ENCODE results near the gene TMEM109.

The TMEM109 gene

GRCh38 chr11:60964801-60965200, 50.8 kb downstream of the TMEM109 start:
- H3K4me3 ChIP-seq (replicated peaks in 1 of 2; ENCODE audit: low read depth in 2 of 2, low read length in 2 of 2), result no peak overlapping the region
- no peak for TF ChIP-seq CTCF (IDR thresholded peaks at IDR 0.05; ENCODE audit: low read depth, low read length)
- no peak for DNase-seq (ENCODE audit: low read depth in 2 of 2)

GRCh38 chr11:60966890-60967289, 52.9 kb downstream of the TMEM109 start:
- DNase-seq (ENCODE audit: low read depth in 2 of 2), result no peak
- no peak for TF ChIP-seq CTCF (IDR thresholded peaks at IDR 0.05; ENCODE audit: low read depth, low read length)

GRCh38 chr11:60968223-60968622, 54.3 kb downstream of the TMEM109 start:
- H3K4me3 ChIP-seq (replicated peaks in 1 of 2; ENCODE audit: low read depth in 2 of 2, low read length in 2 of 2), result no peak overlapping the region
- no peak for DNase-seq (ENCODE audit: low read depth in 2 of 2)
- no peak for TF ChIP-seq CTCF (IDR thresholded peaks at IDR 0.05; ENCODE audit: low read depth, low read length)

More at GRCh38 chr11:60966890-60967289, 52.9 kb downstream of the TMEM109 start:
- H3K4me3 ChIP-seq (replicated peaks in 1 of 2; ENCODE audit: low read depth in 2 of 2, low read length in 2 of 2), result no peak overlapping the region

- peak; percentile 96 for TF ChIP-seq CTCF (IDR thresholded peaks at IDR 0.05; ENCODE audit: low read depth, low read length)
- no peak overlapping the region for H3K4me3 ChIP-seq (replicated peaks in 1 of 2; ENCODE audit: low read depth in 2 of 2, low read length in 2 of 2)
- peak; percentile 42 to 50 for DNase-seq (ENCODE audit: low read depth in 2 of 2)
These were observed 56.4 kb downstream of the TMEM109 start for GRCh38 chr11:60970369-60970774.

- no peak for DNase-seq (ENCODE audit: low read depth in 2 of 2)
- TF ChIP-seq CTCF (IDR thresholded peaks at IDR 0.05; ENCODE audit: low read depth, low read length), result no peak
- H3K4me3 ChIP-seq (replicated peaks in 1 of 2; ENCODE audit: low read depth in 2 of 2, low read length in 2 of 2), result no peak overlapping the region
These were observed 56.9 kb downstream of the TMEM109 start for GRCh38 chr11:60970890-60971289.

- no peak for TF ChIP-seq CTCF (IDR thresholded peaks at IDR 0.05; ENCODE audit: low read depth, low read length)
- DNase-seq (ENCODE audit: low read depth in 2 of 2), result no peak
- no peak within 1 kb of the TSS for H3K4me3 ChIP-seq (replicated peaks in 1 of 2; ENCODE audit: low read depth in 2 of 2, low read length in 2 of 2)
These were observed 57.6 kb downstream of the TMEM109 start, which contains the start of gene CD6 for GRCh38 chr11:60971520-60971919. CD6 (plus strand) TSS chr11:60971680; CDS start chr11:60971866, 186 bp downstream.
